ENCODE data around the gene MAPK8IP2. TPM values are rescaled to one million over a fixed set of nuclear protein-coding genes. Genes with fewer than 3 reads are reported as not detected.

The MAPK8IP2 gene
- total and polyA plus RNA-seq, 2 of the 13 experiments (the other 11 are each of a cell fraction or from before 2014, with no cell fraction given), result 1.3 to 2.6 TPM

DNA sequence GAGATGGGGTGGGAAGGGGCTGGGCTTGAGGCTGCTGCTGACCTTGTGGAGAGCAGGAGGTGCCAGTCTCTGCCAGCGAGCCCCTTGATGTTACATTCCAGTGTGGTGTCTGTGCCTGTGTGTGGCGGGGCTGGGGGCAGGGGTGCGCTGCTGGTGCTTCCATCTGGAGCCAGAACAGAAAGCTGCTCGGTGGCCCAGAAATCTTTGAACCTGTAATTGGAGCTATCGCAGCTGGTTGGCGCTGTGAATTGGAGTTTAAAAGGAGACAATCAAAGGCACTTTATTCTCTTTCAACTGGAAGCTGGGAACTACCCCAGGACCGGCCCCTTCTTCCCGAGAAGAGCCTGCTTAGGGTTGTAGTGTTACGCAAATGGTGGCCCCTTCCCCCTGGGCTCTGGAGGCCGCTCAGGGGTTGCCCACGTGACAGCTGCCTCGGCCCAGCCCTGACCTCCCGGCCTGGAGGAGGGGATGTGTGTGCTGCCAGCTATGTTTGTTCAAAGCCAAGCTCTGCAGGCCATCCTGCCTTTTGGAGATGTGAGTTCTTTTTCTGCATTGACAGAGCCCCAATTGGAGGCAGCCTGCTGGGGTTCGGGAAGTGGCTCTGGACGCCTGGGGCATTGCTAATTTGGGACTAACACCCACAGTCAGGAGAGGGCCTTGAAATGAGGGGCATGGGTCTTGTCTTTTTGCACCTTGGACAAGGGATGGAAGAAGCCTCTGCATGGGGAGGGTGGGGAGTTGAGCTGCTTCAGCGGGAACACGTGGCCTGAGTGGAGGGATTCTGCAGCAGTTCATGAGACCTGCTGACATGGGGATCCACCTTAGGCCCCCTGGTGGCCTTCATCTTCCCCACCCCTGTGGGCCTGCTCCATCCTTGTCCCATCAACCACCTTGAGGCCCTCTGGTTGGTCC lies 41.4 kb downstream of the MAPK8IP2 start (continued):
- TF ChIP-seq ZNF496 (CRISPR knock-in tag; IDR thresholded peaks at IDR 0.05; ENCODE audit: insufficient replicate concordance) (no peak), SNRNP70 (IDR thresholded peaks at IDR 0.05; ENCODE audit: low read depth, low read length) (no peak), ZKSCAN1 (IDR thresholded peaks at IDR 0.05; ENCODE audit: low read length) (no peak), HHEX (CRISPR knock-in tag; IDR thresholded peaks at IDR 0.05) (no peak), FOXA1 (IDR thresholded peaks at IDR 0.05) (no peak), FOXA1 (CRISPR knock-in tag; IDR thresholded peaks at IDR 0.05) (peak; percentile 70), ZNF747 (CRISPR knock-in tag; IDR thresholded peaks at IDR 0.05; ENCODE audit: borderline replicate concordance) (no peak; the same call in 1 of the 2 replicates), ZNF121 (CRISPR knock-in tag; IDR thresholded peaks at IDR 0.05) (no peak), ZNF432 (CRISPR knock-in tag; IDR thresholded peaks at IDR 0.05; ENCODE audit: borderline replicate concordance) (no peak), RXRA (CRISPR knock-in tag; IDR thresholded peaks at IDR 0.05) (peak; percentile 95), GABPA (IDR thresholded peaks at IDR 0.05; ENCODE audit: low read depth, low read length) (no peak), GABPA (CRISPR knock-in tag; IDR thresholded peaks at IDR 0.05; ENCODE audit: low read depth) (no peak), NRL (CRISPR knock-in tag; IDR thresholded peaks at IDR 0.05; ENCODE audit: borderline replicate concordance) (peak; percentile 61; the same call in 1 of the 2 replicates), MTA3 (CRISPR knock-in tag; IDR thresholded peaks at IDR 0.05) (no peak), XBP1 (CRISPR knock-in tag; IDR thresholded peaks at IDR 0.05) (no peak; the same call in 1 of the 2 replicates), RFXAP (CRISPR knock-in tag; IDR thresholded peaks at IDR 0.05; ENCODE audit: borderline replicate concordance) (peak; percentile 31; the same call in 1 of the 2 replicates), KLF9 (CRISPR knock-in tag; IDR thresholded peaks at IDR 0.05; ENCODE audit: low read depth) (no peak), TCF7 (IDR thresholded peaks at IDR 0.05; ENCODE audit: low read depth) (peak; percentile 64), ETV6 (CRISPR knock-in tag; conservative IDR thresholded peaks at IDR 0.05) (no peak), NCOR1 (IDR thresholded peaks at IDR 0.05; ENCODE audit: borderline replicate concordance, low read length) (peak; percentile 51; the same call in 1 of the 2 replicates)
- TF ChIP-seq, protein P1, sequence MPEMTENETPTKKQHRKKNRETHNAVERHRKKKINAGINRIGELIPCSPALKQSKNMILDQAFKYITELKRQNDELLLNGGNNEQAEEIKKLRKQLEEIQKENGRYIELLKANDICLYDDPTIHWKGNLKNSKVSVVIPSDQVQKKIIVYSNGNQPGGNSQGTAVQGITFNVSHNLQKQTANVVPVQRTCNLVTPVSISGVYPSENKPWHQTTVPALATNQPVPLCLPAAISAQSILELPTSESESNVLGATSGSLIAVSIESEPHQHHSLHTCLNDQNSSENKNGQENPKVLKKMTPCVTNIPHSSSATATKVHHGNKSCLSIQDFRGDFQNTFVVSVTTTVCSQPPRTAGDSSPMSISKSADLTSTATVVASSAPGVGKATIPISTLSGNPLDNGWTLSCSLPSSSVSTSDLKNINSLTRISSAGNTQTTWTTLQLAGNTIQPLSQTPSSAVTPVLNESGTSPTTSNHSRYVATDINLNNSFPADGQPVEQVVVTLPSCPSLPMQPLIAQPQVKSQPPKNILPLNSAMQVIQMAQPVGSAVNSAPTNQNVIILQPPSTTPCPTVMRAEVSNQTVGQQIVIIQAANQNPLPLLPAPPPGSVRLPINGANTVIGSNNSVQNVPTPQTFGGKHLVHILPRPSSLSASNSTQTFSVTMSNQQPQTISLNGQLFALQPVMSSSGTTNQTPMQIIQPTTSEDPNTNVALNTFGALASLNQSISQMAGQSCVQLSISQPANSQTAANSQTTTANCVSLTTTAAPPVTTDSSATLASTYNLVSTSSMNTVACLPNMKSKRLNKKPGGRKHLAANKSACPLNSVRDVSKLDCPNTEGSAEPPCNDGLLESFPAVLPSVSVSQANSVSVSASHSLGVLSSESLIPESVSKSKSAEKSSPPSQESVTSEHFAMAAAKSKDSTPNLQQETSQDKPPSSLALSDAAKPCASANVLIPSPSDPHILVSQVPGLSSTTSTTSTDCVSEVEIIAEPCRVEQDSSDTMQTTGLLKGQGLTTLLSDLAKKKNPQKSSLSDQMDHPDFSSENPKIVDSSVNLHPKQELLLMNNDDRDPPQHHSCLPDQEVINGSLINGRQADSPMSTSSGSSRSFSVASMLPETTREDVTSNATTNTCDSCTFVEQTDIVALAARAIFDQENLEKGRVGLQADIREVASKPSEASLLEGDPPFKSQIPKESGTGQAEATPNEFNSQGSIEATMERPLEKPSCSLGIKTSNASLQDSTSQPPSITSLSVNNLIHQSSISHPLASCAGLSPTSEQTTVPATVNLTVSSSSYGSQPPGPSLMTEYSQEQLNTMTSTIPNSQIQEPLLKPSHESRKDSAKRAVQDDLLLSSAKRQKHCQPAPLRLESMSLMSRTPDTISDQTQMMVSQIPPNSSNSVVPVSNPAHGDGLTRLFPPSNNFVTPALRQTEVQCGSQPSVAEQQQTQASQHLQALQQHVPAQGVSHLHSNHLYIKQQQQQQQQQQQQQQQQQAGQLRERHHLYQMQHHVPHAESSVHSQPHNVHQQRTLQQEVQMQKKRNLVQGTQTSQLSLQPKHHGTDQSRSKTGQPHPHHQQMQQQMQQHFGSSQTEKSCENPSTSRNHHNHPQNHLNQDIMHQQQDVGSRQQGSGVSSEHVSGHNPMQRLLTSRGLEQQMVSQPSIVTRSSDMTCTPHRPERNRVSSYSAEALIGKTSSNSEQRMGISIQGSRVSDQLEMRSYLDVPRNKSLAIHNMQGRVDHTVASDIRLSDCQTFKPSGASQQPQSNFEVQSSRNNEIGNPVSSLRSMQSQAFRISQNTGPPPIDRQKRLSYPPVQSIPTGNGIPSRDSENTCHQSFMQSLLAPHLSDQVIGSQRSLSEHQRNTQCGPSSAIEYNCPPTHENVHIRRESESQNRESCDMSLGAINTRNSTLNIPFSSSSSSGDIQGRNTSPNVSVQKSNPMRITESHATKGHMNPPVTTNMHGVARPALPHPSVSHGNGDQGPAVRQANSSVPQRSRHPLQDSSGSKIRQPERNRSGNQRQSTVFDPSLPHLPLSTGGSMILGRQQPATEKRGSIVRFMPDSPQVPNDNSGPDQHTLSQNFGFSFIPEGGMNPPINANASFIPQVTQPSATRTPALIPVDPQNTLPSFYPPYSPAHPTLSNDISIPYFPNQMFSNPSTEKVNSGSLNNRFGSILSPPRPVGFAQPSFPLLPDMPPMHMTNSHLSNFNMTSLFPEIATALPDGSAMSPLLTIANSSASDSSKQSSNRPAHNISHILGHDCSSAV (CRISPR knock-in tag; IDR thresholded peaks at IDR 0.05; ENCODE audit: borderline replicate concordance), result no peak
- TF ChIP-seq, protein P2, sequence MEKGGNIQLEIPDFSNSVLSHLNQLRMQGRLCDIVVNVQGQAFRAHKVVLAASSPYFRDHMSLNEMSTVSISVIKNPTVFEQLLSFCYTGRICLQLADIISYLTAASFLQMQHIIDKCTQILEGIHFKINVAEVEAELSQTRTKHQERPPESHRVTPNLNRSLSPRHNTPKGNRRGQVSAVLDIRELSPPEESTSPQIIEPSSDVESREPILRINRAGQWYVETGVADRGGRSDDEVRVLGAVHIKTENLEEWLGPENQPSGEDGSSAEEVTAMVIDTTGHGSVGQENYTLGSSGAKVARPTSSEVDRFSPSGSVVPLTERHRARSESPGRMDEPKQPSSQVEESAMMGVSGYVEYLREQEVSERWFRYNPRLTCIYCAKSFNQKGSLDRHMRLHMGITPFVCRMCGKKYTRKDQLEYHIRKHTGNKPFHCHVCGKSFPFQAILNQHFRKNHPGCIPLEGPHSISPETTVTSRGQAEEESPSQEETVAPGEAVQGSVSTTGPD (CRISPR knock-in tag; IDR thresholded peaks at IDR 0.05), result 0 out of 2 replicates have a peak, but pooled peaks have one; percentile 48
